IPS-15b (cell line): Measurements from ENCODE around the gene MAP2K6.

Source experiments
- H3K27me3 ChIP-seq: one replicate; pipeline ENCODE4 v1.6.1; 2013; ENCODE audit warnings: low read length; ENCODE audit not compliant: control insufficient read depth, insufficient read depth
- H3K36me3 ChIP-seq: one replicate; pipeline ENCODE4 v1.6.1; 2013; ENCODE audit warnings: low read length; ENCODE audit not compliant: control insufficient read depth, insufficient read depth
- H3K4me1 ChIP-seq: one replicate; pipeline ENCODE4 v1.6.1; 2013; ENCODE audit warnings: mild to moderate bottlenecking, low read length; ENCODE audit not compliant: control insufficient read depth, insufficient read depth
- H3K4me3 ChIP-seq: one replicate; pipeline ENCODE4 v1.5.1; 2013; ENCODE audit warnings: low read depth, low read length
- H3K9ac ChIP-seq: one replicate; pipeline ENCODE4 v1.6.1; 2013; ENCODE audit warnings: low read depth, mild to moderate bottlenecking, low read length
- H3K9me3 ChIP-seq: one replicate; pipeline ENCODE4 v1.6.1; 2013; ENCODE audit warnings: mild to moderate bottlenecking, low read length; ENCODE audit not compliant: control insufficient read depth, insufficient read depth

The MAP2K6 gene

GRCh38 chr17:69428252-69428980, 13.9 kb downstream of the MAP2K6 start:
- H3K4me1 ChIP-seq, result peaks cover 12% of the 10 kb centered on the region
- no peak overlapping the region for H3K4me3 ChIP-seq
- no peak overlapping the region for H3K9ac ChIP-seq
- H3K27me3 ChIP-seq, result no peaks in the 10 kb centered on the region
- no peaks in the 10 kb centered on the region for H3K9me3 ChIP-seq
- no peaks in the 10 kb centered on the region for H3K36me3 ChIP-seq

DNA sequence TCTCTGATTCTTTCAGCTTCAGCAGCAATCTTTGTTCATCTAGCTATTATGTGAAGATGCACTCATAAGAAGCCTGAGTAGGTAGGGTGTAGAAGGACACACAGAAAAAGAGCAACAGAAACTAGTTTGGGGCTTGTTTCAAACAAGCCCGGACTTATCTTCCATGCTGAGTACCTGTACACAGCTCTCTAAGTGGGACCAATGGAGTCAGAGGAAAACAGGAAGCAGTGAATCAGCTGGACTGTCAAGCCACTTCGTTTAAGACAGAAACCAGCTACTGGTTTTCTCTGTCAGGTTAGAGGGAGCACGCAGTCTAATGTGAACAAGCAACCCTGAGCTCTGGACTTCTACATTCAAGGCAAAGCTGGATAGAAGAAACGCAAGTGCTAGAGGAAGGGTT, 16.0 kb downstream of the MAP2K6 start:
- Histone ChIP-seq H3K4me1 (peaks cover 15% of the 10 kb centered on the region), H3K9me3 (no peaks in the 10 kb centered on the region), H3K4me3 (no peak overlapping the region), H3K27me3 (no peaks in the 10 kb centered on the region), H3K36me3 (no peaks in the 10 kb centered on the region), H3K9ac (no peak overlapping the region)

- Histone ChIP-seq H3K4me3 (no peak overlapping the region), H3K4me1 (peaks cover 14% of the 10 kb centered on the region), H3K36me3 (no peaks in the 10 kb centered on the region), H3K9me3 (no peaks in the 10 kb centered on the region), H3K9ac (no peak overlapping the region), H3K27me3 (no peaks in the 10 kb centered on the region)
Observed at GRCh38 chr17:69431835-69432234, 17.3 kb downstream of the MAP2K6 start.

DNA sequence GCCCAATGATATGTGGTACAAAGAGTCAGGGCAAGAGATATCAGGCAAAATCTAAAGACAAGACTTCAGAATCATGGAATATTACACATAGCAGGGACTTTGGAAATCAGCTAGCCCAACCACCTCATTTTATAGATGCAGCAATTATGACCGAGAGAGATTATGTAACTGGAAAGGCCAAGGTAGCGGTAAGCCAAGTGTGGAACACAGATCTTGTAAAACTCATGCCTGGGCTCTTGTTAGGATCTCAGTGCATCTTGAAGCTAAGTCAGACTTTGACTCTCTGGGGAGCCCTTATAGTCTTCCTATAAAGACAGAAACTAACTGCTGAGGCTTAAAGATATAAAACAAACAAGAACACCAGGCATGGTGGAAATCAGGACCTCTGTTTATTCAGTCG, 18.6 kb downstream of the MAP2K6 start:
- no peak overlapping the region for H3K9ac ChIP-seq
- H3K9me3 ChIP-seq, result no peaks in the 10 kb centered on the region
- H3K27me3 ChIP-seq, result no peaks in the 10 kb centered on the region
- H3K4me1 ChIP-seq, result peaks cover 14% of the 10 kb centered on the region
- no peaks in the 10 kb centered on the region for H3K36me3 ChIP-seq
- no peak overlapping the region for H3K4me3 ChIP-seq

- Histone ChIP-seq H3K9ac (no peak overlapping the region), H3K4me1 (peaks cover 14% of the 10 kb centered on the region), H3K4me3 (no peak overlapping the region), H3K36me3 (no peaks in the 10 kb centered on the region), H3K27me3 (no peaks in the 10 kb centered on the region), H3K9me3 (no peaks in the 10 kb centered on the region)
Observed at GRCh38 chr17:69434164-69434579, 19.7 kb downstream of the MAP2K6 start.

- Histone ChIP-seq H3K4me3 (no peak overlapping the region), H3K9me3 (no peaks in the 10 kb centered on the region), H3K9ac (no peak overlapping the region), H3K4me1 (peaks cover 10% of the 10 kb centered on the region), H3K27me3 (no peaks in the 10 kb centered on the region), H3K36me3 (no peaks in the 10 kb centered on the region)
Observed at GRCh38 chr17:69435971-69436696, 21.6 kb downstream of the MAP2K6 start.

GRCh38 chr17:69437475-69437874, 23.0 kb downstream of the MAP2K6 start:
- H3K9me3 ChIP-seq, result no peaks in the 10 kb centered on the region
- H3K4me3 ChIP-seq, result no peak overlapping the region
- no peaks in the 10 kb centered on the region for H3K36me3 ChIP-seq
- H3K27me3 ChIP-seq, result no peaks in the 10 kb centered on the region
- H3K4me1 ChIP-seq, result peaks cover 13% of the 10 kb centered on the region
- no peak overlapping the region for H3K9ac ChIP-seq

GRCh38 chr17:69438776-69439175, 24.3 kb downstream of the MAP2K6 start:
- Histone ChIP-seq H3K9ac (no peak overlapping the region), H3K9me3 (no peaks in the 10 kb centered on the region), H3K36me3 (no peaks in the 10 kb centered on the region)

GRCh38 chr17:69441179-69441578, 26.7 kb downstream of the MAP2K6 start:
- H3K9me3 ChIP-seq, result no peaks in the 10 kb centered on the region
- no peaks in the 10 kb centered on the region for H3K27me3 ChIP-seq
- no peaks in the 10 kb centered on the region for H3K36me3 ChIP-seq
- no peak overlapping the region for H3K9ac ChIP-seq
- peaks cover 5% of the 10 kb centered on the region for H3K4me1 ChIP-seq
- no peak overlapping the region for H3K4me3 ChIP-seq

More at GRCh38 chr17:69438776-69439175, 24.3 kb downstream of the MAP2K6 start:
- H3K4me1 ChIP-seq, result peaks cover 13% of the 10 kb centered on the region
- no peaks in the 10 kb centered on the region for H3K27me3 ChIP-seq
- no peak overlapping the region for H3K4me3 ChIP-seq

- H3K4me3 ChIP-seq, result no peak overlapping the region
- no peak overlapping the region for H3K9ac ChIP-seq
- no peaks in the 10 kb centered on the region for H3K36me3 ChIP-seq
- H3K27me3 ChIP-seq, result no peaks in the 10 kb centered on the region
- H3K9me3 ChIP-seq, result no peaks in the 10 kb centered on the region
- peaks cover 9% of the 10 kb centered on the region for H3K4me1 ChIP-seq
Observed at GRCh38 chr17:69443138-69443537, 28.6 kb downstream of the MAP2K6 start.

DNA sequence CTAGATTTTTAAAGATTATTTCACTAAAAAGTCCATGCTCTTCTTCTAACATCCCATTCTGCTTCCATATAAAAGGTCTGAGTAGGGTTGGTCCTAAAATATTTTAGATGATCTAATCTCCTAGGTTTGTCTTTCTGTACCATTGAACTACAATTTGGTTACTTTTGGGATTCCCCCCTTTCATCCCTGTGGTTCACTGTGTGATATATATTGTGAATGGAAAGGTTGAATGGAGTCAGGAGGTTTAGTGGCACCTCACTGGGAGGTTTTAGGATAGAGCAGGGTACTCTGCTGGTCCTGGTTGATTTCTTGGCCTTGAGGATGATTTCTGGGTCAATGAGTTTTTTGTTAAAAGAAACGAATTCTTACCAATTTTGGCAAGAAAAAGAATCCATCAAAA, 29.5 kb downstream of the MAP2K6 start:
- Histone ChIP-seq H3K4me3 (no peak overlapping the region), H3K4me1 (peaks cover 13% of the 10 kb centered on the region), H3K9ac (no peak overlapping the region), H3K36me3 (no peaks in the 10 kb centered on the region), H3K9me3 (no peaks in the 10 kb centered on the region), H3K27me3 (no peaks in the 10 kb centered on the region)

DNA sequence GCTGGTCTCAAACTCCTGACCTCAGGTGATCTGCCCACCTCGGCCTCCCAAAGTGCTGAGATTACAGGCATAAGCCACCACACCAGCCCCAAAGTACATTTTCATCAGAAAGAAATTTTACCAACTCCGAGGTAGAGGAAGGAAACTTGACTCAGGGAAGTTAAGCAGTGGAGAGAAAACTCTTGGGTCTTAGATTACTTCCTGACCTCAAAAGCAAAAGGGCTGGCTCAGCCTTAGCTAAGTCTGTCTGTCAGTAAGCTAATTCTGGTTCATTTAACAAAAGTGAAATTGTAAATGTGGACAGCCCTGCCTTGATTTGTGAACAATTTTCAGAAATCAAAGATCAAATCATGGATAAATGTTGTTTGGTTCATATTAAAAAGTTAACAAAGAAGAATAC, 30.6 kb downstream of the MAP2K6 start:
- Histone ChIP-seq H3K4me3 (no peak overlapping the region), H3K9me3 (no peaks in the 10 kb centered on the region), H3K4me1 (peaks cover 15% of the 10 kb centered on the region), H3K36me3 (no peaks in the 10 kb centered on the region), H3K27me3 (no peaks in the 10 kb centered on the region), H3K9ac (no peak overlapping the region)
